Fibroblast of the conjunctiva (primary cell): ENCODE measurements around the gene IKZF3.
"Not testable (repeated sequence)": the region's sequence is repeated elsewhere in the genome, so short reads cannot be mapped to it uniquely, and the experiment has no call there.

Experiments
- DNase-seq: peaks from one replicate; pipeline ENCODE4 v3.0.0-alpha.2; 2010; ENCODE audit warnings: low read depth

IKZF3 gene

DNA sequence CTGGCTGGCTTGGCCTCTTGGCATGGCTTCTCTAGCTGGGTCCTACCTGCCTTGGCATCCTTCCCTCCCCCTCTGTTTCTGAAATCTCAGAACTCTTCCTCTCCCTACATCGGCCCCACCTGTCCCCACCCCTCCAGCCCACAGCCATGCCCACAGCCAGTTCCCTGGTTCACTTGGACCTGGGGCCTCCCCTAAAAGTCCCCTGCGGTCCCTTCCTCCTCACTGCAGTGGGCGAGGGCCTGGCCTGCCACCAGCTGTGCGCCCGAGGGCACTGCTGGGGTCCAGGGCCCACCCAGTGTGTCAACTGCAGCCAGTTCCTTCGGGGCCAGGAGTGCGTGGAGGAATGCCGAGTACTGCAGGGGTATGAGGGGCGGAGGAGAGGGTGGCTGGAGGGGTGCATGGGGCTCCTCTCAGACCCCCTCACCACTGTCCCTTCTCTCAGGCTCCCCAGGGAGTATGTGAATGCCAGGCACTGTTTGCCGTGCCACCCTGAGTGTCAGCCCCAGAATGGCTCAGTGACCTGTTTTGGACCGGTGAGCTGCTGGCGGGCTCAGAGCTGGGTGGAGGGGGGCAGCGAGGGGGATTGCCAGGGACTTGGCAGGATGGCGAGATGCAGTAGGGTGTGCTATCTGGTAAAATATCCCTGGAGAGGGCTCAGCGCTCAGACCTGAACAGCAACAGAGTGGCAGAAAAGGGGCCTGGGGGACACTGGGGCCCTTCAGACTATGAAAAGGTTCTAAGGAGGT is 147.9 kb downstream of the IKZF3 start:
- DNase-seq, result no peak

DNA sequence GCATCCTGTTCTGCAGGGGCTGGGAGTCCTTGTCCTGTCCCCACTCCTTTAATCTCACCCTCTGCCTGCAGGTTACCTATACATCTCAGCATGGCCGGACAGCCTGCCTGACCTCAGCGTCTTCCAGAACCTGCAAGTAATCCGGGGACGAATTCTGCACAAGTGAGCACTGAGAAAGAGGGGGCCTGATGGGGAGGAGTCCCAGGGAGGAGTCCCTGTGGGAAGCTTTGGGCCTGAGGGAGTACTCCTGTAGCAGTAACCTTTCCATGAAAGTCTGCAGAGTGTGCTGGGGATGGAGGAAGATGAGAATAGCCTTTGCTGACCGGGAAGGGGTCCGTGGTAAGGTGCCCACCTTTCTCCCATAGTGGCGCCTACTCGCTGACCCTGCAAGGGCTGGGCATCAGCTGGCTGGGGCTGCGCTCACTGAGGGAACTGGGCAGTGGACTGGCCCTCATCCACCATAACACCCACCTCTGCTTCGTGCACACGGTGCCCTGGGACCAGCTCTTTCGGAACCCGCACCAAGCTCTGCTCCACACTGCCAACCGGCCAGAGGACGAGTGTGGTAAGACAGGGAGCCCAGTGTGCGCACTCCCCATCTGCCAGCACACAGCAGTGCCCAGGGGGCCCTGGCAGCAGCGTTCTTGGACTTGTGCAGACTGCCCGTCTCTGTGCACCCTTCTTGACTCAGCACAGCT is 148.6 kb downstream of the IKZF3 start:
- no peak for DNase-seq

DNA sequence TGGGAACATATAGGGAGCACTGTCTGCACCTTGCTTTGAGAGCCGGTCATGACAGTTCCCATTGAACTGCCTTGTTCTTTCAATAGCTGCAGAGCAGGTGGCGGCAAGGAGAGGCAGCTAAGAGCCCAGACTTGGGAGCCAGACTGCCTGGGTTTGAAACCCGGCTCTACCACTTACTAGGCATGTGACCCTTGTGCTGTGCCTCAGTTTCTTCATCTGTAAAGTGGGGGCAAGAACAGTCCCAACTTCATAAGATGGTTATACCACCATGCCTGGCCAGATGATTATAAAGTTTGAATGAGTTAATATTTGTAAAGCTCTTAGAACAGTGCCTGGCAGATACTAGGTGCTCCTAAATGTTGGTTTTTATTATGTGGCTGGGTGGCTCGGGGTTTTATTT is 149.9 kb downstream of the IKZF3 start:
- no peak for DNase-seq

GRCh38 chr17:39711851-39712250 is 152.3 kb downstream of the IKZF3 start:
- no peak for DNase-seq

DNA sequence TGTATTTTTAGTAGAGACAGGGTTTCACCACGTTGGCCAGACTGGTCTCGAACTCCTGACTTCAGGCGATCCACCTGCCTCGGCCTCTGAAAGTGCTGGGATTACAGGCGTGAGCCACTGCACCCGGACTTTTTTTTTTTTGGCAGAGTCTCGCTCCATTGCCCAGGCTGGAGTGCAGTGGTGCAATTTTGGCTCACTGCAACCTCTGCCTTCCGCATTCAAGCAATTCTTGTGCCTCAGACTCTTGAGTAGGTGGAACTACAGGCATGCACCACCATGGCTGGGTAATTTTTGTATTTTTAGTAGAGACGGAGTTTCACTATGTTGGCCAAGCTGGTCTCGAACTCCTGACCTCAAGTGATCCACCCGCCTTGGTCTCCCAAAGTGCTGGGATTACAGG is 153.0 kb downstream of the IKZF3 start:
- not testable (repeated sequence) for DNase-seq

DNA sequence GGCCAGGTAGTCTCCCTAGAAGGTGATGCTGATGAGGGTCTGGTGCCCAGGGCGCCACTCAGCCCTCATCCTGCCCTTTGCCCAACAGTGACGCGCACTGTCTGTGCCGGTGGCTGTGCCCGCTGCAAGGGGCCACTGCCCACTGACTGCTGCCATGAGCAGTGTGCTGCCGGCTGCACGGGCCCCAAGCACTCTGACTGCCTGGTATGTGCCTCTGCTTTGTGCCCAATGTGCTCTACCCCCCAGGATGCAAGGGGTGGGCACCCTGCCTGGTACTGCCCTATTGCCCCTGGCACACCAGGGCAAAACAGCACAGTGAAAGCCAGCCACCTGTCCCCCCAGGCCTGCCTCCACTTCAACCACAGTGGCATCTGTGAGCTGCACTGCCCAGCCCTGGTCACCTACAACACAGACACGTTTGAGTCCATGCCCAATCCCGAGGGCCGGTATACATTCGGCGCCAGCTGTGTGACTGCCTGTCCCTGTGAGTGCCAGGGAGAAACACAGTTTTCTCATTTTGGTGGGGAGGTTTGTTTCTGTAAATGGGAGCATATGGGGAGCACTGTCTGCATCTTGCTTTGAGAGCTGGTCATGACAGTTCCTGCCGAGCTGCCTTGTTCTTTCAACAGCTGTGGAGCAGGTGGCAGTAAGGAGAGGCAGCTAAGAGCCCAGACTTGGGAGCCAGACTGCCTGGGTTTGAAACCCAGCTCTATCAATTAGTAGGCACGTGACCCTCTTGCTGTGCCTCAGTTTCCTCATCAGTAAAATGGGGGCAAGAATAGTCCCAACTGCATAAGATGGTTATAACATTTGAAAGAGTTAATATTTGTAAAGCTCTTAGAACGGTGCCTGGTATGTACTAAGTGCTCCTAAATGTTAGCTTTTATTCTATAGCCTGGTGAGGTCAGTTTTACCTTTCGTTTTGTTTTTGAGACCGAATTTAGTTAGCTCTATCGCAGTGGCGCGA is 153.8 kb downstream of the IKZF3 start:
- DNase-seq, result no peak

GRCh38 chr17:39709319-39709997 is 154.7 kb downstream of the IKZF3 start:
- DNase-seq, result no peak
